ELF-1 (cell line): ENCODE measurements around the gene GPD1.
"Not testable (repeated sequence)": the region's sequence is repeated elsewhere in the genome, so short reads cannot be mapped to it uniquely, and the experiment has no call there.

Source experiments
- DNase-seq: peaks from one replicate; pipeline ENCODE4 v3.0.0-alpha.2; 2016; ENCODE audit warnings: low read depth, low spot score

The GPD1 gene

DNA sequence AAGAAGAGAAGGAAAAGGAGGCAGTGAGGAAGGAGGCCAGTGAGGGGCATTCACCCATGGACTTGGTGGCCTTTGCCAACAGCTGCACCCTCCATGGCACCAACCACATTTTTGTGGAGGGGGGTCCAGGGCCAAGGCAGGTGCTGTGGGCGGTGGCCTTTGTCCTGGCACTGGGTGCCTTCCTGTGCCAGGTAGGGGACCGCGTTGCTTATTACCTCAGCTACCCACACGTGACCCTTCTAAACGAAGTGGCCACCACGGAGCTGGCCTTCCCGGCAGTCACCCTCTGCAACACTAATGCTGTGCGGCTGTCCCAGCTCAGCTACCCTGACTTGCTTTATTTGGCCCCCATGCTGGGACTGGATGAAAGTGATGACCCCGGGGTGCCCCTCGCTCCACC is 30.1 kb upstream of the GPD1 start:
- no peak for DNase-seq

- DNase-seq, result peak; percentile 93
Measured at GRCh38 chr12:50074936-50075807, 28.6 kb upstream of the GPD1 start.

DNA sequence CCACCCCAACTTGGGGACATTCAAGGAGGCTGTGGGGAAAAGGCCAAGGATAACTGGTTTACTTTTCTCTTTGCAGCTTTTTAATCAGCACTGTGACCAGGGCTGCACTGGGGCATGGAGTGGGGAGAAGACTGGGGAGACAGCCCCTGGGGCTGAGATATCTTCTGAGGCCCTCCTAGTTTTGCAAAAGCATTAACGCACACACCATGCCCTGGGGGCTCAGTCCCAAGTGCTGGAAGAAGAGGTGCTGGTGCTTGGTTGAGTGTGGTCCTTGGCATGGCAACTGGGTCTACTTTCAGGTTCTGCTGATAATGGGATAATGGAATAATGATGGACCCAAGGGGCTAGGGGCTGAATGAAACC is 28.0 kb upstream of the GPD1 start:
- no peak for DNase-seq

GRCh38 chr12:50077099-50077498 is 26.7 kb upstream of the GPD1 start:
- DNase-seq, result no peak

- DNase-seq, result no peak
Measured at GRCh38 chr12:50078281-50078680, 25.5 kb upstream of the GPD1 start.

DNA sequence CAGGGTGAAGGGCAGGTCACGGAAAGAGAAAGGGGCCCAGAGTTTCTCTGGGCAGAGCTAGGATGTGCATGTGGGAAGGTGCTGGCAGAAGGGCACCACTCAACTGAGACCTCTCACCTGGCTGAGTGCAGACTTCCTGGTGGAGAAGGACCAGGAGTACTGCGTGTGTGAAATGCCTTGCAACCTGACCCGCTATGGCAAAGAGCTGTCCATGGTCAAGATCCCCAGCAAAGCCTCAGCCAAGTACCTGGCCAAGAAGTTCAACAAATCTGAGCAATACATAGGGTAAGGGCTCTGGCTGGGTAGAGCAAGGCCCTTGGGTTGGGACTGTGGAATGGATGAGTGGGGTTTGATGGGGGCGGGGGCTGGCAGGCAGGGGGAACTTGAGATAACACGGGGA is 24.0 kb upstream of the GPD1 start:
- DNase-seq, result no peak

DNA sequence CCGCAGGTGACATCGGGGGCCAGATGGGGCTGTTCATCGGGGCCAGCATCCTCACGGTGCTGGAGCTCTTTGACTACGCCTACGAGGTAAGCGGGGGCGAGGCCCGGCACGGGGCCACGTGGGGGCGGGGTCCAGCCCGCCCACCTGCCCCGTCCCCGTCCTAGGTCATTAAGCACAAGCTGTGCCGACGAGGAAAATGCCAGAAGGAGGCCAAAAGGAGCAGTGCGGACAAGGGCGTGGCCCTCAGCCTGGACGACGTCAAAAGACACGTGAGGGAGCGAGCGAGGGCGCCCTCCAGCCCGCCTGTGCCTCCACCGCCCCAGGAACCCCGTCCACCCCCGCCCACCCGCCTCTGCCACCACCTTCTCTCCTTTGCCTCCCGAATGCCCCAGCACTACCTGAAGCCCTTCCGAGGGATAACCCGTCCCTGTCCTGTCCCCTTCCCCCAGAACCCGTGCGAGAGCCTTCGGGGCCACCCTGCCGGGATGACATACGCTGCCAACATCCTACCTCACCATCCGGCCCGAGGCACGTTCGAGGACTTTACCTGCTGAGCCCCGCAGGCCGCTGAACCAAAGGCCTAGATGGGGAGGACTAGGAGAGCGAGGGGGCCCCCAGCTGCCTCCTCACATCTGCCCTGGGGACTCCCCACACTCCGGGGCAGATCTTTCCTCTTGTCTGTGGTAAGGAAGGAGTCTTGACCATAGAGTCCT is 22.6 kb upstream of the GPD1 start:
- no peak for DNase-seq

GRCh38 chr12:50082644-50083043 is 21.2 kb upstream of the GPD1 start:
- DNase-seq, result no peak

DNA sequence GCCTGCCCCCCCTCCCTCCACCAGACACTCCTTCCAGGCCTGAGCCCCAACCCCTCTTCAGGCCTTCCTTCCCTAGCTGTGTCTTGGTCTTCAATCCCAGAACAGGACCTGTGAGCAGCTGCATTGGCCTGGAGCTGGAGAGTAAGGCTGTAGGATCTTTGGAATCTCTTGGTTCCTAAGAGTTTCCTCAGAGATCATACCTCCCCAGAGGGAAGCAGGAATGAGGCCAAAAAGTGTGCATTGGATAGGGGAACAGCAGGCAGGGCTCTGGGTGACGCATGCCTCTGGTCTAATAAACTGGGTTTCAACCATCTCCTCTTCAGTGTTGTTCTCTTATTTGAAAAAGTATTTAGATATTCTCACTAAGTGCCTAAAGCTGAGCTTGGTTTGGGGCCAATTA is 20.5 kb upstream of the GPD1 start:
- no peak for DNase-seq

DNA sequence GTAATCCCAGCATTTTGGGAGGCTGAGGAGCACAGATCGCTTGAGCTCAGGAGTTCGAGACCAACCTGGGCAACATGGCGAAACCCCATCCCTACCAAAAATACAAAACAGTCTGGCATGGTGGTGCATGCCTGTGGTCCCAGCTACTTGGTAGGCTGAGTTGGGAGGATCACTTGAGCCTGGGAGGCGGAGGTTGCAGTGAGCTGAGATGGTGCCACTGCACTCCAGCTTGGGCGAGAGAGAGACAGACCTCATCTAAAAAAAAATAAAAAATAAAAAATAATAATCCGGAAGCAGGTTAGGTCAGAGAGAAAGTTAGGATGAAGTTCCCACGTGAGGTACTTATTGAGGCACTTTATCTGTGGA is 19.4 kb upstream of the GPD1 start:
- DNase-seq, result not testable (repeated sequence)

- peak; percentile 96 for DNase-seq
Measured at GRCh38 chr12:50084775-50085614, 18.8 kb upstream of the GPD1 start, which contains the start of gene SMARCD1. Gene SMARCD1 (plus strand): TSS chr12:50085342. CDS start chr12:50085370, 28 bp downstream.

DNA sequence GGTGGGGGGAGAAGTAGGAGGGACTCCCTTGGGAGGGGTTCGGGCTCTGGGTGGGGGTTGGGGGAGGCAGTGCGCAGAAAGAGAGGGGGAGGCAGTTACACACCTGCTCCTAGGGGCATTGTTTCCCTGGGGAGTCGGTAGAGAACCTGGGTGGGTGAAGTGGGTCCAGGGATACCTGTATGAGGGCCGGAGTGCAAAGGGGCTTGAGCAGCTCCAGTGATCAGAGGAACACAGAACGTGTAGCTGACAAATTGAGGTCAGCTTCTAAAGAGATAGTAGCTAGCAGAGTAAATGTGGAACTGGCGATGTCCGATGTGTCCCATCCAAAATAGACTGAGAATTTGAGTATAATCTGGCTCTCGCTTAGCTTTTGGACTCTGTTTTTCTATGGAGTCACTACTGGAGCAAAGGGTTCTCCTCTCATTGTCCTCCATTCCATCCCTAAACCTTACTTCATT is 18.2 kb upstream of the GPD1 start:
- DNase-seq, result no peak

GRCh38 chr12:50086148-50086547 is 17.7 kb upstream of the GPD1 start:
- no peak for DNase-seq

GRCh38 chr12:50087151-50087550 is 16.7 kb upstream of the GPD1 start:
- no peak for DNase-seq

GRCh38 chr12:50087995-50088394 is 15.8 kb upstream of the GPD1 start:
- no peak for DNase-seq

DNA sequence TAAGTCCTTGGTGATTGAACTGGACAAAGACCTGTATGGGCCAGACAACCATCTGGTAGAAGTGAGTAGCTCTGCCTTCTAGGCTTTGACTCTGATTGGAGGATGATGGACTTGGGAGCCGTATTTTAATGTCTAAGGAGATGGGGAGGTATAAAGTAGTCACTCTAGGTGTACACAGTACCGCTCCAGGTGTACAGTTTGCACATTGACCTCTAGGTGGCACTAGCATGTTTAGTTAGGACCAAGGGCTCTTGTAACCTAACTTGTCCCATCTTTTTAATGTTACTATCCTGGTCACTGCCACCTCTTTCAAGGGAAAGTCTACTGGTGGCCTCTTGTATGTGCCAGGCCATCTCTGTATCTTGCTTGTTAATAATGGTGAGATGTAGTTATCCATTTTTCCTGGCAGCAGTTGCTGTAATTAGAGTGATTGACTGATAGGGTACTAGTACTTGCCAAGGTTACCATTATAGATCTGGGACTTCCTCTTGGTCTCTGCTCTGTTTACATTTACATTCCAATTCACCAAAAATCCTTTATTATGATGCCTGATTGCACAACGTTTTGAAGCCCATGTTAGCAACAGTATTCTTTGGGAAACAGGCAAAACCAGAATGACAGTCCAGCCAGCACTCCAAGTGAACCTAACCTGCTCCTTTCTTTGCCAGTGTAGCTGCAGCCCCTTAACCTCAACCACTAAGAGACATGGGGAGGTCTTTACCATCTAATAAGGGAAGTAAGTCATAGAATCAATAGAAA is 15.1 kb upstream of the GPD1 start:
- DNase-seq, result no peak

DNA sequence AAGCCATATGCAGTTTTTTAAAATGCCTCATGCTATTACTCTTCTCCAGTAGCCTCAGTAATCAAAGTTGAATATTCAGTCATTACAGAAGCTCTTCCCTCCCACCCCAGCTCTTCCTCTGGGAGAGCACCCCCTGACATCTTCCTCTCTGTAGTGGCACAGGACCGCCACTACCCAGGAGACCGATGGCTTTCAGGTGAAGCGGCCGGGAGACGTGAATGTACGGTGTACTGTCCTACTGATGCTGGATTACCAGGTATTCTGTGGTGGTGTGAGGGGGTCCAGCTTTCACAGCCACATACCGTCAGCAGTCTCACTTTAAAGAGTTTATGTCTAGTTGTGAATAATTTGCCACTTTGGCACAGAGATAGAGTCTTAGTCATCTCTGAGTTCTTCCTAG is 14.1 kb upstream of the GPD1 start:
- DNase-seq, result no peak

DNA sequence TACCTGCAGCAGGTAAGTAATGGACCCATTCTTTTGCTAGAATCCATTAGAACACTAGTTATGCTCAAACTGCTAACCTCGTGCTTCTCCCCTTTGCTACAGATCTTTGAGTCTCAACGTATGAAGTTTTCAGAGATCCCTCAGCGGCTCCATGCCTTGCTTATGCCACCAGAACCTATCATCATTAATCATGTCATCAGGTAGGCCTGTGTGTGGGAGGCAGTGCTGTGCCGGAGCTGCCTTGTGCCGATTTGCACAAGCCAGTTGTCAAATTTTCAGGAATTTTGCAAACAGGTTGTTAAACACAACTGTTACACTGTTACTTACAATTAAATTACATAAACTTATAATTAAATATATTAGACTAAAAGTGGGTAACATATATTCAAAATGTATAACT is 13.4 kb upstream of the GPD1 start:
- DNase-seq, result no peak

DNA sequence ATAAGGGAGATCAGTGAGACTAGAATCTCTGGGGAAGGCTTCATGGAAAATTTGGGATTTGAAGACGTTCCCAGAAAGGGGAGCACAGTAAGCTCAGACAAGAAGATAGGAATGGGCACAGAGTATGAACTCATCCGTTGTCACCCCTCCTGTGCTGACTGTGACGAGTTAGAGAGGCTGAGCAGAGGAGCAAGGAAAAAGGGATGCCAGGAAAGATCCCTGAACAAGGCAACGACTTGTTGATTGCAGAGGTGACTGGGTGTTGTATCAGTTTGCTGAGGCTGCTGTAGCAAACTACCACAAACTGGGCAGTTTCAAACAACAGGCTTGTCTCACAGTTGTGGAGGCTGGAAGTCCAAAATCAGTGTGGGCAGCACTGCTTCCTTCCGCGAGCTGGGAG is 5.9 kb upstream of the GPD1 start:
- no peak for DNase-seq

DNA sequence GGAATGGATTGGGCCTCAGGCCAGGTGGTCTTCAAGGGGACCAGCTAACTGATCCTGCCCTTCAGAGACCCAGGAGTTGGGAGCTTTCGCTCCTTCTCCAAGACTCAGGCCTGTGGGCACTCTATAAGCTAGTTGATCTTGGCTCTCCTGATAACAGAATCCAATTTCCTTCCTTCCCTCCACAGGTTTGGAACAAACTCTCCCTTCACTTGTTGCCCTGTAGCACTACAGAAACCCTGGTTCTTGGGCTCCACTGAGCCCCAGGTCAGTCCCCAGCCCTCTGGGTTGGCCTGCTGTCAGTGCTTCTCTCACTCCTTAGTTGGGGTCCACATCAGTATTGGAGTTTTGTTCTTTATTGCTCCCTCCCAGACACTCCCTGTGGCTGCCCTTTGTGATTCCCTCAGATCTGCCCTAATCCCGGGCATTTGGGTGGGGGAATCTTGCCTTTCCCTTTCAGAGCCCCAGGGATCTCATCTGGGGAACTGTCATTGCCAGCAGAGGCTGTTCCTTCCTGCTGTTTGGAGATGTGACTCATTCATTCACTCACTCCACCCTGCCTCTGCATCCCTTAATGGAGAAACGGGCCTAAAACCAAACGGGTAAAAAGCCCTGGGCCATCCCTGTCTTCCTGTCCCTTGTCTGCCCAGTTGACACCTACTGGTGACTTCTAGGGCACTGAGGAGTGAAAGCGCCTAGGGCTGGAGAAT is 4.4 kb upstream of the GPD1 start:
- no peak for DNase-seq

GRCh38 chr12:50100561-50100960 is 3.2 kb upstream of the GPD1 start:
- DNase-seq, result no peak
